Measurements from ENCODE around the gene ABCE1. TPM values are rescaled to one million over a fixed set of nuclear protein-coding genes. Genes with fewer than 3 reads are reported as not detected.

The ABCE1 gene
- polyA plus RNA-seq, 1 experiment, result 50.6 TPM

- DNase-seq (ENCODE audit: low read depth), result no peak
- Histone ChIP-seq H3K4me3 (ENCODE audit: low read depth, low read length) (no peak overlapping the region), H3K36me3 (ENCODE audit: control insufficient read depth, insufficient read depth, low read length) (peaks cover 5% of the 10 kb centered on the region), H3K27me3 (ENCODE audit: control insufficient read depth, insufficient read depth, low read length) (no peaks in the 10 kb centered on the region)
- no peak for TF ChIP-seq CTCF (IDR thresholded peaks at IDR 0.05; ENCODE audit: insufficient read depth, low read depth, low read length)
- ChIA-PET CTCF (no interaction called here), POLR2A (no interaction called here)
Measured at GRCh38 chr4:145171911-145172310, 73.8 kb downstream of the ABCE1 start.

DNA sequence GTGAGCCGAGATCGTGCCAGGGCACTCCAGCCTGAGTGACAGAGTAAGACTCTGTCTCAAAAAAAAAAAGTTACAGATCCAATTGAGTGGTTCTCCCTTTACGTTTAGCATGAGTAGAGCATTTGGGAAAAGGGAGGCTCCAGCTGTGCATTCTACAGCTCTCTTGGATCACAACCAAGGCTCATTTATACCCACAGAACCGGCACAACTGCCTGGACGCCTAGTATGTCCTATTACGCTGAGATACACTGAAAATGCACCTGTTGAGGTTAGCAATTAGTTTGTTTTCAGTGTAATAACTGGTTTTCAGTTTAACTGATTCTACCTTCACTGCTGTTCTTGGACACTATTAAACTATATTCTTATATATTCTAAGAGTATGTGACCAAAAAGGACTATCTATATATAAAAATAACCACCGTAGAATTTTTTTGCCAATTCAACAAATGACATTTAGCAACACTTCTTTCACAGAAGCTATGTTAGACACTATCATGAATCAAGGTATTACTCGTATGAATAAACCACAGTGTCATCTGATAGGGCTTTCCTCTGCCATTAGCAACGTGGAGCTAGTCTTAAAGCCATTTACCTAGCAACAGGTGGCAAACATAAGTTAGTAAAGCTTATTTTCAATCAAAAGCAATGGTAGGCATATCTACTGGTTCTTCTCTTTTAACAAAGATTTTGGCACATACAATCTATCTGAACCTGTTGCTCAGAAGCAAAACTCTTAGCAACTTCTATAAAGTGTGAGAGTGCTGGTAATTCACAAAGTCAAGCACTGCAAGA lies 78.7 kb downstream of the ABCE1 start:
- Histone ChIP-seq H3K27me3 (ENCODE audit: control insufficient read depth, insufficient read depth, low read length) (no peaks in the 10 kb centered on the region), H3K36me3 (ENCODE audit: control insufficient read depth, insufficient read depth, low read length) (peaks cover 1% of the 10 kb centered on the region), H3K4me3 (ENCODE audit: low read depth, low read length) (no peak overlapping the region)
- DNase-seq (ENCODE audit: low read depth), result no peak
- TF ChIP-seq CTCF (IDR thresholded peaks at IDR 0.05; ENCODE audit: insufficient read depth, low read depth, low read length), result no peak
- POLR2A ChIA-PET, result no interaction called here
- CTCF ChIA-PET, result interaction anchor here (0.6 to 1.0 kb wide), 3 partner anchors 14 to 694 kb away, joined by 3 read pairs; no protein-coding TSS in a partner anchor

- no peak for DNase-seq (ENCODE audit: low read depth)
- ChIA-PET POLR2A (no interaction called here), CTCF (interaction anchor here (0.9 to 1.6 kb wide), 3 partner anchors 14 to 440 kb away, joined by 3 to 7 read pairs (median 3); no protein-coding TSS in a partner anchor)
- TF ChIP-seq CTCF (IDR thresholded peaks at IDR 0.05; ENCODE audit: insufficient read depth, low read depth, low read length), result no peak
- H3K27me3 ChIP-seq (ENCODE audit: control insufficient read depth, insufficient read depth, low read length), result no peaks in the 10 kb centered on the region
- H3K4me3 ChIP-seq (ENCODE audit: low read depth, low read length), result 0 out of 2 replicates have a peak overlapping the region, but pooled peaks have one; percentile 9
- no peaks in the 10 kb centered on the region for H3K36me3 ChIP-seq (ENCODE audit: control insufficient read depth, insufficient read depth, low read length)
Measured at GRCh38 chr4:145177511-145177905, 79.4 kb downstream of the ABCE1 start.

DNA sequence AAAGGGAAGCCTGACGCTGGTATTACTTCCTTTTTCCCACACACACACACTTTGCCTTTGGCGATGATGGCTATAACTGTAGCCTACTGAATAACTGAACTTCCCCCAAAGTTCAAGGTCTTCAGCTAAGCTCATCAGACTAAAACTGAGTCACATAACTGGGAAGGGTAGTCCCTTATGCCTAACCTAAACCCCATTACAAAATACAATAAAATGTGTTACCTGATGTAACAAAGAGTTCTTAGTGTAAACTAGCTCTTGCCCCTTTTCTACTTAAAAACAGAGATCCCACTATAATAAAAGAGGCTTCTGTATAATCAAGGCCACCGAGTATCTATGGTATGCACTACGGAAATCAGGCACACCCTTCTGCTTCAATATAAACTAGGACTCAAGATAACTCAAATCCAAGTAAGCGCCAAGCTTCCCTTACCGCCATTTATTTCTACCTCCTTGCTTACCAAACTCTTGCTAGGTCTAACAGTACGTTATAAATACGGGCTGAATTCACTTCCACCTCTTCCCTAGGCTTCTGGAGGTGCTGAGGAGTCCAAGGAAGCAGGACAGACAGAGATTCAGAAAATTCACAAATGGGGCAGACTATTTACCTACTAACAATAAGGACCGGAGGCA lies 79.9 kb downstream of the ABCE1 start:
- H3K4me3 ChIP-seq (ENCODE audit: low read depth, low read length), result peak overlapping the region; percentile 79
- no peak for TF ChIP-seq CTCF (IDR thresholded peaks at IDR 0.05; ENCODE audit: insufficient read depth, low read depth, low read length)
- no peak for DNase-seq (ENCODE audit: low read depth)
- ChIA-PET CTCF (interaction anchor here (1.0 to 1.6 kb wide), 2 partner anchors 20 to 440 kb away, joined by 3 to 7 read pairs; no protein-coding TSS in a partner anchor), POLR2A (no interaction called here)
- no peaks in the 10 kb centered on the region for H3K27me3 ChIP-seq (ENCODE audit: control insufficient read depth, insufficient read depth, low read length)
- H3K36me3 ChIP-seq (ENCODE audit: control insufficient read depth, insufficient read depth, low read length), result no peaks in the 10 kb centered on the region

DNA sequence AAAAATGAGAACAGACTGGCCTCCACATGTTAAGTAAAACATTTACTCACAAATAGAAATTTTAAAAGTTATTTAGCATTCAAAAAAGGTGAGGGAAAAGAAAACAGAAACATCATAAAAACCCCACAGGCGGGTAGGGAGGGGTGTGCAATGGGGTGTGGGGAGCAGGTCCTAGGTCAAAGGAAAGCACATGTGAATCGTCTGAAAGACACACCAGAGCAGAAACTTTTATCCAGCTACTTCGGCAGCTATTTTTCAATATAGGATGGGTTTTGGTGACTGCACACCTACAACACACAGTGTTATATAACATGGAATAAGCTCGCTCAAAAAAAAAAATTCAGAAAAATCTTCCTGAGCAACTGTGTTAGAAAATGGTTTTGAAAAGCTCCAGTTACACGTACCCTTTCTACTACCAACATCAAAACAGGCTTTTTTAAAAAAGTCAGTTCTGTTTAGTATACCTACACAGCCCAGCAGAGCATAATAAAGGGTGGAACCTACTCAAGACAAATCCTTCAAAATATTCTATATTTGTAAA lies 80.7 kb downstream of the ABCE1 start:
- no peaks in the 10 kb centered on the region for H3K27me3 ChIP-seq (ENCODE audit: control insufficient read depth, insufficient read depth, low read length)
- no peaks in the 10 kb centered on the region for H3K36me3 ChIP-seq (ENCODE audit: control insufficient read depth, insufficient read depth, low read length)
- peak overlapping the region; percentile 79 for H3K4me3 ChIP-seq (ENCODE audit: low read depth, low read length)
- no peak for TF ChIP-seq CTCF (IDR thresholded peaks at IDR 0.05; ENCODE audit: insufficient read depth, low read depth, low read length)
- ChIA-PET CTCF (interaction anchor here (0.6 to 1.6 kb wide), 2 partner anchors 21 to 439 kb away, joined by 3 to 7 read pairs; no protein-coding TSS in a partner anchor), POLR2A (interaction anchor here (0.6 kb wide), 1 partner anchor 375 kb away, joined by 9 read pairs; no protein-coding TSS in a partner anchor)
- no peak for DNase-seq (ENCODE audit: low read depth)

All from BJ (cell line).